OCI-LY1 (cell line): ENCODE data around the gene CALML5.

Experiments used
- H2AFZ ChIP-seq: fragments of 200-600 bp; sonication (generic), shearing (Covaris generic); 2 replicates; pipeline ENCODE4 v1.6.0; 2014; ENCODE audit warnings: antibody characterized with exemption, mild to moderate bottlenecking, low read length
- H3F3A ChIP-seq: fragments of 200-600 bp; sonication (generic), shearing (Covaris generic); 2 replicates; pipeline ENCODE4 v1.6.0; 2014; ENCODE audit warnings: mild to moderate bottlenecking, antibody characterized with exemption, low read length, moderate library complexity; ENCODE audit not compliant: insufficient read depth
- H3K27ac ChIP-seq: fragments of 200-600 bp; sonication (generic); 2 replicates; pipeline ENCODE4 v1.5.1; 2014; ENCODE audit warnings: low read length, mixed run types, mild to moderate bottlenecking, low read depth; ENCODE audit not compliant: poor library complexity, severe bottlenecking
- H3K27me3 ChIP-seq: fragments of 200-600 bp; sonication (generic); 2 replicates; pipeline ENCODE4 v1.6.0; 2014; ENCODE audit warnings: antibody characterized with exemption, mild to moderate bottlenecking, low read length, moderate library complexity; ENCODE audit not compliant: insufficient read depth
- H3K36me3 ChIP-seq: fragments of 200-600 bp; sonication (generic); 2 replicates; pipeline ENCODE4 v1.6.1; 2014; ENCODE audit warnings: mild to moderate bottlenecking, antibody characterized with exemption, low read length, moderate library complexity, mixed read lengths; ENCODE audit not compliant: insufficient read depth
- H3K4me1 ChIP-seq: fragments of 200-600 bp; sonication (generic); 2 replicates; pipeline ENCODE4 v1.5.1; 2014; ENCODE audit warnings: mild to moderate bottlenecking, low read length, moderate library complexity; ENCODE audit not compliant: insufficient read depth, severe bottlenecking
- H3K4me2 ChIP-seq: fragments of 200-600 bp; sonication (generic), shearing (Covaris generic); 2 replicates; pipeline ENCODE4 v1.6.1; 2014; ENCODE audit warnings: low read length
- H3K4me3 ChIP-seq: fragments of 200-600 bp; sonication (generic); 2 replicates; pipeline ENCODE4 v1.5.1; 2014; ENCODE audit warnings: low read length, low read depth, mild to moderate bottlenecking, mixed read lengths; ENCODE audit not compliant: poor library complexity, severe bottlenecking
- H3K79me2 ChIP-seq: fragments of 200-600 bp; shearing (Covaris generic); 2 replicates; pipeline ENCODE4 v1.6.1; 2016; ENCODE audit warnings: mixed run types, low read length, mixed read lengths; ENCODE audit not compliant: insufficient read depth
- H3K9ac ChIP-seq: fragments of 200-600 bp; sonication (generic), shearing (Covaris generic); 2 replicates; pipeline ENCODE4 v1.6.1; 2014; ENCODE audit warnings: mild to moderate bottlenecking, low read length, mixed read lengths
- H3K9me2 ChIP-seq: fragments of 200-600 bp; sonication (generic), shearing (Covaris generic); 2 replicates; pipeline ENCODE4 v1.6.1; 2014; ENCODE audit warnings: low read depth, mild to moderate bottlenecking, low read length, mixed read lengths
- H3K9me3 ChIP-seq: fragments of 200-600 bp; shearing (Covaris generic); 2 replicates; pipeline ENCODE4 v1.6.1; 2014; ENCODE audit warnings: low read length, mixed read lengths
- H4K20me1 ChIP-seq: fragments of 200-600 bp; sonication (generic), shearing (Covaris generic); 2 replicates; pipeline ENCODE4 v1.6.0; 2016; ENCODE audit warnings: mild to moderate bottlenecking, low read length; ENCODE audit not compliant: insufficient read depth
- CTCF ChIP-seq: fragments of 200-600 bp; sonication (generic), shearing (Covaris generic); IDR thresholded peaks from 2 replicates; pipeline ENCODE4 v1.5.1; 2017; ENCODE audit warnings: mild to moderate bottlenecking, antibody characterized with exemption, low read length, moderate library complexity, mixed read lengths
- EZH2 ChIP-seq: fragments of 200-600 bp; sonication (generic), shearing (Covaris generic); IDR thresholded peaks from 2 replicates; pipeline ENCODE4 v1.8.0; 2017; ENCODE audit warnings: borderline replicate concordance, mixed run types, mild to moderate bottlenecking, antibody characterized with exemption, low read length, moderate library complexity, mixed read lengths

The CALML5 gene

DNA sequence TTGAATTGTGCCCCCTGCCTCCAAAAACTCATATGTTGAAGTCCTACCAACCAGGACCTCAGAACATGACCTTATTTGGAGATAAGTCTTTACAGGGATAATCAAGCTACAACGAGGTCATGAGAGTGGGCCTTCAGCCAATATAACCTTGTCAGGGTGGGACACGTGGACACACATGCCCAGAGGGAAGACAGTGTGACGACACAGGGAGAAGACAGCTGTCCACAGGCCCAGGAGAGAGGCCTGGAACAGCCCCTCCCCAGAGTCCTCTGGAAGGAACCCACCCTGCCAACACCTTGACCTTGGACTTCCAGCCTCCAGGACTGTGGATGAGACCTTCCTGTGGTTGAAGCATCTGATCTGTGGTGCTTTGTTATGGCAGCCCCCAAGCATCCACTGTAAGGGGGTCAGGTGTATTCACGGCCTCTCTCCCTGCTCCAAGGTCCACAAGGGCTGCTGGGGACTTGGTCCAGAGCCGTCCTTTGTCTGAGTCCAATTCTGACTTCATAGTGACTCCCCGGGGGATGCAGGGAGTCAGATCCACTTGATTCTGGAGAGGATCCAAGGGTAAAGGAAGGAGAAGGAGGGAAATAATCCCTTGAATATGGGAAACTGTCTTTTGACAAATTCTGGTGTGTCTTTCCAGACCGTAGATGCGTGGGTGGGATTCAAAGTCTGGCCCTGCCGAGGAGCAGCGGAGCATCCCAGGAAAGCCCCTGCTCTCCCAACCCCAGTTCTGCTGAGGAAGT is 32.4 kb upstream of the CALML5 start:
- TF ChIP-seq CTCF (no peak), EZH2 (no peak)
- no peaks in the 10 kb centered on the region for H3K36me3 ChIP-seq
- H3K4me3 ChIP-seq, result no peak overlapping the region
- H3K4me2 ChIP-seq, result no peak overlapping the region
- H3K79me2 ChIP-seq, result no peaks in the 10 kb centered on the region
- H3K9ac ChIP-seq, result no peak overlapping the region
- no peaks in the 10 kb centered on the region for H3K9me2 ChIP-seq
- H3K27me3 ChIP-seq, result peaks cover 4% of the 10 kb centered on the region; the same call in 1 of the 2 replicates
- no peaks in the 10 kb centered on the region for H4K20me1 ChIP-seq
- H3K27ac ChIP-seq, result no peak overlapping the region
- H3K9me3 ChIP-seq, result no peaks in the 10 kb centered on the region
- no peak overlapping the region for H2AFZ ChIP-seq
- H3K4me1 ChIP-seq, result no peaks in the 10 kb centered on the region
- no peaks in the 10 kb centered on the region for H3F3A ChIP-seq

- TF ChIP-seq CTCF (no peak), EZH2 (no peak)
- Histone ChIP-seq H3K9me3 (no peaks in the 10 kb centered on the region), H2AFZ (no peak overlapping the region), H3K79me2 (no peaks in the 10 kb centered on the region), H3K4me1 (no peaks in the 10 kb centered on the region), H3F3A (no peaks in the 10 kb centered on the region), H4K20me1 (no peaks in the 10 kb centered on the region), H3K4me2 (no peak overlapping the region), H3K36me3 (no peaks in the 10 kb centered on the region), H3K9me2 (no peaks in the 10 kb centered on the region), H3K27ac (no peak overlapping the region), H3K27me3 (peaks cover 4% of the 10 kb centered on the region; the same call in 1 of the 2 replicates), H3K4me3 (no peak overlapping the region), H3K9ac (no peak overlapping the region)
Observed at GRCh38 chr10:5530846-5531557, 31.6 kb upstream of the CALML5 start.

DNA sequence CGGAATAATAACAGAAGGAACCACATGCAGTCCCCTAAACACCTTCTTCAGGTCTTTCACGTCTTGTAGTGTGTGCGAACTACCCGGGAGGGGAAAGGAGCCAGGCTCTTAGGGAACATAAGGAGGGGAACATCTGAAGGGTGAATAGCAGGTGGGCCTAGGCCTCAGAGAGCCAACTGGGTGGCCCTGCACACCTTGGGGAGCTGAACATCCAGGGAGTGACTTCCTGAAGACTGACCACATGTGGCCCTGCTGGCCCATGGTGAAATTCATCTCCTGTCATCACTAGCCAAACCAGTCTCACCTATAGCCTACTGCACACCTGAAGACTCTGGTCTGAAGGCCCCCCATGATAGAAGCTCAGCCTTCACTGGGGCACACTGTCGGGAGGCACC is 31.0 kb upstream of the CALML5 start:
- no peak overlapping the region for H3K4me2 ChIP-seq
- no peaks in the 10 kb centered on the region for H3K79me2 ChIP-seq
- H3K27ac ChIP-seq, result no peak overlapping the region
- no peaks in the 10 kb centered on the region for H3K9me2 ChIP-seq
- H4K20me1 ChIP-seq, result no peaks in the 10 kb centered on the region
- no peaks in the 10 kb centered on the region for H3K36me3 ChIP-seq
- no peaks in the 10 kb centered on the region for H3K9me3 ChIP-seq
- TF ChIP-seq EZH2 (no peak), CTCF (no peak)
- H3K9ac ChIP-seq, result no peak overlapping the region
- no peaks in the 10 kb centered on the region for H3K4me1 ChIP-seq
- no peaks in the 10 kb centered on the region for H3F3A ChIP-seq
- no peak overlapping the region for H3K4me3 ChIP-seq
- H2AFZ ChIP-seq, result no peak overlapping the region
- H3K27me3 ChIP-seq, result peaks cover 4% of the 10 kb centered on the region; the same call in 1 of the 2 replicates
